HL-60 (cell line): ENCODE measurements around the gene CLCN7.

Source experiments
- DNase-seq, 2 experiments: peaks; one replicate each; pipeline ENCODE4 v3.0.0-alpha.2; 2010 to 2020; ENCODE audit warnings: low read depth in 1 of 2, low spot score in 1 of 2
- H3K27ac ChIP-seq: fragments of 250-450 bp; sonication (Bioruptor Pico); replicated peaks from 2 replicates; pipeline ENCODE4 v1.5.1; 2020; ENCODE audit warnings: mild to moderate bottlenecking, moderate library complexity
- H3K27me3 ChIP-seq: fragments of 250-450 bp; sonication (Bioruptor Pico); 2 replicates; pipeline ENCODE4 v1.5.1; 2021; ENCODE audit warnings: mild to moderate bottlenecking, moderate library complexity; ENCODE audit not compliant: insufficient read depth, poor library complexity, severe bottlenecking
- H3K4me3 ChIP-seq: replicated peaks from 2 replicates; pipeline ENCODE4 v1.5.1; 2011; ENCODE audit warnings: mild to moderate bottlenecking, control low read depth, low read length; ENCODE audit not compliant: insufficient read depth
- CTCF ChIP-seq: IDR thresholded peaks from one replicate; pipeline ENCODE4 v1.5.1; 2011; ENCODE audit warnings: low read length, control low read depth, inconsistent platforms; ENCODE audit not compliant: insufficient read depth
- GABPA ChIP-seq: IDR thresholded peaks from 2 replicates; pipeline ENCODE4 v1.6.1; 2012; ENCODE audit warnings: low read depth
- POLR2AphosphoS5 ChIP-seq: IDR thresholded peaks from 2 replicates; pipeline ENCODE4 v1.6.1; 2012; ENCODE audit warnings: low read depth
- REST ChIP-seq: IDR thresholded peaks from 2 replicates; pipeline ENCODE4 v1.6.1; 2012; ENCODE audit warnings: low read depth; ENCODE audit not compliant: insufficient replicate concordance
- SPI1 ChIP-seq: IDR thresholded peaks from 2 replicates; pipeline ENCODE4 v1.6.1; 2012; ENCODE audit warnings: low read depth, mild to moderate bottlenecking, borderline replicate concordance

Gene CLCN7

GRCh38 chr16:1431497-1432270 lies 43.1 kb downstream of the CLCN7 start:
- H3K4me3 ChIP-seq: no peak overlapping the region

GRCh38 chr16:1430759-1431496 lies 43.9 kb downstream of the CLCN7 start, which contains the start of gene PERCC1:
TSS of gene PERCC1 (plus strand) at chr16:1431078. CDS start at chr16:1432594, 1,516 bp downstream.
- no peak for DNase-seq
- Histone ChIP-seq H3K27ac (no peak within 1 kb of the TSS), H3K4me3 (no peak within 1 kb of the TSS)

More at GRCh38 chr16:1431497-1432270, 43.1 kb downstream of the CLCN7 start:
- TF ChIP-seq POLR2AphosphoS5 (no peak), REST (no peak)
- no peak overlapping the region for H3K27ac ChIP-seq
- DNase-seq: no peak
- H3K27me3 ChIP-seq: peaks cover 3% of the 10 kb centered on the region

GRCh38 chr16:1430214-1430758 lies 44.5 kb downstream of the CLCN7 start:
- Histone ChIP-seq H3K4me3 (no peak overlapping the region), H3K27ac (no peak overlapping the region), H3K27me3 (peaks cover 3% of the 10 kb centered on the region)
- no peak for TF ChIP-seq CTCF
- no peak for TF ChIP-seq GABPA
- TF ChIP-seq SPI1: no peak
- TF ChIP-seq POLR2AphosphoS5: no peak
- TF ChIP-seq REST: no peak
- DNase-seq: no peak

More at GRCh38 chr16:1430759-1431496, 43.9 kb downstream of the CLCN7 start, which contains the start of gene PERCC1:
- H3K27me3 ChIP-seq: peaks cover 3% of the 10 kb centered on the region
- TF ChIP-seq SPI1 (no peak), POLR2AphosphoS5 (no peak), REST (no peak), CTCF (no peak)
